ENCODE results near the gene PDE10A.

The PDE10A gene

DNA sequence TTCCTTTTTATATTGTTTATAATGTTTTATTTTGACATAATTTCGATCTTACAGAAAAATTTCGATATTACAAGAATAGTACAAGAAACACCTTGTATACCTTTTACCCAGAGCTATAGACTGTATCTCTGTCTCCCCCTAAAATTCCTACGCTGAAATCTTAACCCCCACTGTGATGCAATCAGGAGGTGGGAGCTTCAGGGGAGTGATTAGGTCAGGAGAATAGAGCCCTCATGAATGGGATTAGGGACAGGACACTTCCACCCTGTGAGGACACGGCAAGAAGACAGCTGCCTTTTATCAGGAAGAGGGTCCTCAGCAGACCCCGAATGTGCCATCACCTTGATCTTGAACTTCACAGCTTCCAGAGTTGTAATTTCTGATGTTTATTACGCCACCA lies 204.9 kb downstream of the PDE10A start:
- H3K27me3 Mint-ChIP-seq (ENCODE audit: low read depth): no peaks in the 10 kb centered on the region
- H3K36me3 Mint-ChIP-seq (ENCODE audit: low read depth): peaks cover 13% of the 10 kb centered on the region
- no peak overlapping the region for H3K4me3 Mint-ChIP-seq
- peaks cover 12% of the 10 kb centered on the region for H3K9me3 Mint-ChIP-seq
- TF ChIP-seq, protein P1, sequence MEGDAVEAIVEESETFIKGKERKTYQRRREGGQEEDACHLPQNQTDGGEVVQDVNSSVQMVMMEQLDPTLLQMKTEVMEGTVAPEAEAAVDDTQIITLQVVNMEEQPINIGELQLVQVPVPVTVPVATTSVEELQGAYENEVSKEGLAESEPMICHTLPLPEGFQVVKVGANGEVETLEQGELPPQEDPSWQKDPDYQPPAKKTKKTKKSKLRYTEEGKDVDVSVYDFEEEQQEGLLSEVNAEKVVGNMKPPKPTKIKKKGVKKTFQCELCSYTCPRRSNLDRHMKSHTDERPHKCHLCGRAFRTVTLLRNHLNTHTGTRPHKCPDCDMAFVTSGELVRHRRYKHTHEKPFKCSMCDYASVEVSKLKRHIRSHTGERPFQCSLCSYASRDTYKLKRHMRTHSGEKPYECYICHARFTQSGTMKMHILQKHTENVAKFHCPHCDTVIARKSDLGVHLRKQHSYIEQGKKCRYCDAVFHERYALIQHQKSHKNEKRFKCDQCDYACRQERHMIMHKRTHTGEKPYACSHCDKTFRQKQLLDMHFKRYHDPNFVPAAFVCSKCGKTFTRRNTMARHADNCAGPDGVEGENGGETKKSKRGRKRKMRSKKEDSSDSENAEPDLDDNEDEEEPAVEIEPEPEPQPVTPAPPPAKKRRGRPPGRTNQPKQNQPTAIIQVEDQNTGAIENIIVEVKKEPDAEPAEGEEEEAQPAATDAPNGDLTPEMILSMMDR (IDR thresholded peaks at IDR 0.05; ENCODE audit: unreplicated experiment in 3 of 3): no peak
- peaks cover 30% of the 10 kb centered on the region for H3K4me1 Mint-ChIP-seq
- H3K27ac Mint-ChIP-seq: no peak overlapping the region

DNA sequence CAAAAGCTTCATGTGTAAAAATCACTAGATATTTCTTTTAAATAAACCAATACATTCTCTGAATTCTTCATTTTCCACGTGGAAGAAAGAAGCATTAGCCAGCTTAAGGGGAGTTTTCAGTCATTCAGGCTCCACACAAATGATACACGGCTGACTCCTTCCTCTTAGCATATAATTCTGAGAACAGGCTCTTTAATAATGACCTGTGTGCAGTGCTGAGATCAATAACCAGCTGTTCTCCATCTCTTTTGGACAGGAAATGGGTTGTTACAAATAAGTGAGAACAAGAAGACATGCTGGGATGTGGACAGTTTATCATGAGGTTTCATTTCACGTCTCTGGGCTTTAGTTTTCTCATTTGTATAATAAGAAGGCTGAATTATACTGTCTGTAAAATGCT lies 206.8 kb downstream of the PDE10A start:
- Mint-ChIP-seq H3K27me3 (ENCODE audit: low read depth) (no peaks in the 10 kb centered on the region), H3K4me3 (no peak overlapping the region), H3K4me1 (peaks cover 30% of the 10 kb centered on the region), H3K36me3 (ENCODE audit: low read depth) (peaks cover 4% of the 10 kb centered on the region), H3K9me3 (no peaks in the 10 kb centered on the region), H3K27ac (peak overlapping the region; percentile 5 to 46 (median 37))
- TF ChIP-seq, protein P1 (IDR thresholded peaks at IDR 0.05; ENCODE audit: unreplicated experiment in 3 of 3): no peak

DNA sequence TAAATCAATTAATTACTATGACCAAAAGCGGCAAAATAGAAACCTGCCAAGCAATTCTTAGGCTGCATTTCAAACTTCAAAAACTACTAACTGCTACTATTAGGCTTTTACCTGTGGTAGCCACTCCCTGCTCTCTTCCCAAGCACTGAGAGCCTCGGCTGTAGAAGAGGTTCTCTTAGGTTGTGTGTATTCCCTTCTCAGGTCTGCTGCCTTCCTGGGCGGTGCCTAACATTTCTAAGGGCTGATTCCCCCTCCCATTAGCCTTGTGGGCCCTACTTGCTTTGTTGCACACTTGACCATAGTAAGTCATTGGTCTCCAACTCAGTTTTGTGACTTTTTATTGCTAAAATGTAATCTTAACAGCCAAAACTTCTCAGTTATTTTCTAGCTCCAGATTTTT lies 207.6 kb downstream of the PDE10A start:
- peaks cover 30% of the 10 kb centered on the region for H3K4me1 Mint-ChIP-seq
- peaks cover 4% of the 10 kb centered on the region for H3K36me3 Mint-ChIP-seq (ENCODE audit: low read depth)
- H3K4me3 Mint-ChIP-seq: no peak overlapping the region
- H3K9me3 Mint-ChIP-seq: no peaks in the 10 kb centered on the region
- no peaks in the 10 kb centered on the region for H3K27me3 Mint-ChIP-seq (ENCODE audit: low read depth)
- H3K27ac Mint-ChIP-seq: no peak overlapping the region
- TF ChIP-seq, protein P1 (IDR thresholded peaks at IDR 0.05; ENCODE audit: unreplicated experiment in 3 of 3): no peak

DNA sequence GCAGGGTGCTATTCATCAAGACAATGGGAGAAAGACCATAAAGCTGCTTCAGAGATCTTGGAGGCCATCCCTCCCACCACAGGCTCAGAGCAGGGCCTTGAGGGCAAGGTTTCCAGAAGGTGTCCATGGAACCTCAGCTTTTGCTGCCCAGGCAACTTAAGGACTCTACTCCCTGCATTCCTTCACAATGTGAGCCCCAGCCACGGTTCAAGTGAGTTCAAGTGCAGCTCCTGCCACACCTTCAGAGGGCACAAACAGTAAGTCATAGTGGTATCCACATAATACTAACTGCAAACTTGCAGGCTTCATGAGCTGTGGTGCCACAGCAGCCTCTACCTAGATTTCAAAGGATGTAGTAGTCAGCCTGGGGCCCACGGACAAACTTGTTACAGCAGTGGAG lies 209.6 kb downstream of the PDE10A start:
- H3K4me1 Mint-ChIP-seq: peaks cover 17% of the 10 kb centered on the region
- no peak overlapping the region for H3K4me3 Mint-ChIP-seq

DNA sequence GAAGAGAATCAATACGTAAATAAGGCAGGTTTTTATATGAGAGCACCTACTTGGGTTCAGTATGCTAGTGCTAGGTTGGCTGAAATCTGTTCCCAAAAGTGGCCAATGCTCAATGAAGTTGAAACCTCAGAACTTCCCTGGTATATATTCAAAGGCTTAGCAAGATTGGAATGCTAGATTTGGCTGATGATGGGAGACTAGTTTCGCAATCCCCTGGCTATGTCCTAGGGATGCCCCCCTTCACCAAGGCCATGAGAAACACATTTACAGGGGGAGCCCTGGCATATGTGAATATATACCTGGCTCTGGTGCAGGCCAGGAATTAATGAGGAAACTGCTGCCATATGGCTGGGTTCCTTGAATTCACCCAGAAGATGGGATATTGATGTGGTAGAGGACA lies 211.2 kb downstream of the PDE10A start:
- H3K36me3 Mint-ChIP-seq (ENCODE audit: low read depth): peaks cover 4% of the 10 kb centered on the region
- peaks cover 10% of the 10 kb centered on the region for H3K4me1 Mint-ChIP-seq
- no peaks in the 10 kb centered on the region for H3K9me3 Mint-ChIP-seq
- no peak overlapping the region for H3K27ac Mint-ChIP-seq
- H3K4me3 Mint-ChIP-seq: no peak overlapping the region
- TF ChIP-seq, protein P1 (IDR thresholded peaks at IDR 0.05; ENCODE audit: unreplicated experiment in 3 of 3): no peak
- H3K27me3 Mint-ChIP-seq (ENCODE audit: low read depth): no peaks in the 10 kb centered on the region

More for the DNA sequence above, 209.6 kb downstream of the PDE10A start:
- Mint-ChIP-seq H3K9me3 (no peaks in the 10 kb centered on the region), H3K27ac (no peak overlapping the region), H3K27me3 (ENCODE audit: low read depth) (no peaks in the 10 kb centered on the region), H3K36me3 (ENCODE audit: low read depth) (peaks cover 4% of the 10 kb centered on the region)
- TF ChIP-seq, protein P1 (IDR thresholded peaks at IDR 0.05; ENCODE audit: unreplicated experiment in 3 of 3): no peak

DNA sequence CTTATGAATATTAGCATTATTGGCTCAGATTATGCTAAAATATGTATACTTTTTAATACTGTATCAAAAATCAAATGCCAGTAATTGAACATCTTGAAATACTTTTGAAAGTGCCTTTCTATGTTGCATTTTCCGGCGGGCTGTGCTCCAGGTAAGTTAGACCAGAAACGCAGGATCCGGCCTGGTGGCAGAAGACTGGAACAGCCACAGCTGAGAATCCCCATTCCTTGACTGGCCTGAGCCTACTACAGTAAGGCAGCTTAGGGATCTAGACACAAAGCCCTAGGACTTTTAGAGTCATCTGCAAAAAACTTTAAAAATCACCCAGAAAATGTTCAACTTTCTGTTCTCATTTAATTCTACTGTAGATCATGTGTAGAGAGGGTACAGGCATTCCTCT lies 214.8 kb downstream of the PDE10A start:
- H3K9me3 Mint-ChIP-seq: peaks cover 7% of the 10 kb centered on the region
- no peak overlapping the region for H3K4me3 Mint-ChIP-seq
- TF ChIP-seq, protein P1 (IDR thresholded peaks at IDR 0.05; ENCODE audit: unreplicated experiment in 3 of 3): no peak

More for the DNA sequence above, 214.8 kb downstream of the PDE10A start:
- no peak overlapping the region for H3K27ac Mint-ChIP-seq
- H3K4me1 Mint-ChIP-seq: no peaks in the 10 kb centered on the region
- H3K36me3 Mint-ChIP-seq (ENCODE audit: low read depth): peaks cover 19% of the 10 kb centered on the region
- H3K27me3 Mint-ChIP-seq (ENCODE audit: low read depth): no peaks in the 10 kb centered on the region
